GM08714 (cell line): ENCODE results near the gene DNAAF2.

Experiments
- H3K4me3 ChIP-seq: fragments of 200-500 bp; sonication (Bioruptor generic); 2 replicates; pipeline ENCODE4 v1.5.1; 2014; ENCODE audit warnings: mild to moderate bottlenecking, low read length, inconsistent platforms
- ZNF274 ChIP-seq: IDR thresholded peaks from 2 replicates; pipeline ENCODE4 v1.6.1; 2012; ENCODE audit warnings: mild to moderate bottlenecking, low read depth, low read length

DNAAF2 gene

DNA sequence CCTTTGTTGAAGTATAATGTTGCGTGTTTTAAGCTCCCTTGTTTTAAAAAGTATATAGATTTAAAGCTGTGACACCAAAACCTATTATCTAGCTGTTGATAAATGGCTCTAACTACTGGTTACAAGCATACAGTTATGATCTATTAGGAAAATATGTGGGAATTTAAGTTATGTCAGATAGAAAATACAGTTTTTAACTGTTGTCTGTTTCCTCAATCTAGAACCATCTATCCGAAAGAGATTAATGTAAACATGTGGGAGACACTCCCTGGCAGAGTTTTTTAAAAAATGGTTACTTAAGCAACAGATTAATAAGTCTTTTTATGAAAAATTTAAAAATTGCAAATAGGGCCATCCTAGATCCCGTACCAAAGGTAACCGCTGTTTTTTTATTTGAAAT is 22.8 kb downstream of the DNAAF2 start:
- no peak overlapping the region for H3K4me3 ChIP-seq
- TF ChIP-seq ZNF274: no peak

DNA sequence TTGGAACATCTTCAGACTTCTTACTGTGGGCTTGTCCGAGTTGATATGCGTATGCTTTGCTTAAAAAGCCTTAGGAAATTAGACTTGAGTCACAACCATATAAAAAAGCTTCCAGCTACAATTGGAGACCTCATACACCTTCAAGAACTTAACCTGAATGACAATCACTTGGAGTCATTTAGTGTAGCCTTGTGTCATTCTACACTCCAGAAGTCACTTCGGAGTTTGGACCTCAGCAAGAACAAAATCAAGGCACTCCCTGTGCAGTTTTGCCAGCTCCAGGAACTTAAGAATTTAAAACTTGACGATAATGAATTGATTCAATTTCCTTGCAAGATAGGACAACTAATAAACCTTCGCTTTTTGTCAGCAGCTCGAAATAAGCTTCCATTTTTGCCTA is 27.5 kb downstream of the DNAAF2 start:
- no peak for TF ChIP-seq ZNF274
- H3K4me3 ChIP-seq: no peak overlapping the region

DNA sequence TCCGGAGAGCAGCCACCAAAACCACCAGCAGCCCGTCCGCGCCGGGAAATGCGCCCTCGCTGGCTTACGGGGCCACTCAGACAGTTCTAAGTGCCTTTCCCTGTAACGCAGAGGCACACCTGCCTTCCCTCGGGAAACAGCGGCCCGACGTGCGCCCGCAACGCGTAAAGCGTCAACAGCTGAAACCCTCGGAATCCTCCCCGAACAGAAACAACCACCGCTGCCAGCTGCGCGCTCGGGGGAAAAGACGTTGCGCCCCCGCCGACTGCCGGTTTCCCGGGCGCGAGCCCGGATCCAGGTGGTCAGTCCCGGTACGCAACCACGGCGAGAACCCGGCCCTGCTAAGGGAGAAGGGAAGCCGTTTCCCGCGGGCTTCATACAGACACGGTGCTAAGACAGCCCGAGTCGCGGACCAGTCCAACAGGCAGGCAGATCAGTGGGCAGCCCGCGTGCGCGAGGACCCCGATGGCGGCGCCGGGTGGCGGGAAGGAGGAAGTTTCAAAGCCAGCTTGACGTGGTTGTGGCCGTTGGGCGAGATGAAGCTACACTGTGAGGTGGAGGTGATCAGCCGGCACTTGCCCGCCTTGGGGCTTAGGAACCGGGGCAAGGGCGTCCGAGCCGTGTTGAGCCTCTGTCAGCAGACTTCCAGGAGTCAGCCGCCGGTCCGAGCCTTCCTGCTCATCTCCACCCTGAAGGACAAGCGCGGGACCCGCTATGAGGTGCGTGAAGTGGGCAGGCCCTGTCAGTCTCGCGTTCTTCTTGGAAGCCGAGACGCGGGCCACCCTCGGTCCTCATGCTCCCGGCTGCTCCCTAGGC is 36.4 kb downstream of the DNAAF2 start, which contains the start of gene LRR1:
TSS of gene LRR1 (plus strand) at position 456 of the 816 bp plus-strand sequence. CDS start at position 537, 81 bp downstream.
- TF ChIP-seq ZNF274: no peak
- peak within 1 kb of the TSS; percentile 81 for H3K4me3 ChIP-seq

DNA sequence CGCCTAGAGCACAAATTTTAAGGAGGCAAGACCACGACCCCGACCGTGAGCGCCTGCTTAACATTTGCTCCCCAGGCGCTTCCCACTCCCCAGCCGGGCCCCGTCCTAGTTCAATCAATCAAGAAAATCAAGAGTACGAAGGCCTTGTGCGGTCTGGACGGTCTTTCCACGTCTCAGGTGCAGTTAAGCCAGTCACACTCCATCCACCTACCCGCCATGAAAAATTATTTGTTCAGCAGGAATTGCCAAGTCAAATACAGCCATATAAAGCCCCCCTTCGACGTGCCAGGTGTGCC is 36.9 kb downstream of the DNAAF2 start:
- TF ChIP-seq ZNF274: no peak
- H3K4me3 ChIP-seq: peak overlapping the region; percentile 75

DNA sequence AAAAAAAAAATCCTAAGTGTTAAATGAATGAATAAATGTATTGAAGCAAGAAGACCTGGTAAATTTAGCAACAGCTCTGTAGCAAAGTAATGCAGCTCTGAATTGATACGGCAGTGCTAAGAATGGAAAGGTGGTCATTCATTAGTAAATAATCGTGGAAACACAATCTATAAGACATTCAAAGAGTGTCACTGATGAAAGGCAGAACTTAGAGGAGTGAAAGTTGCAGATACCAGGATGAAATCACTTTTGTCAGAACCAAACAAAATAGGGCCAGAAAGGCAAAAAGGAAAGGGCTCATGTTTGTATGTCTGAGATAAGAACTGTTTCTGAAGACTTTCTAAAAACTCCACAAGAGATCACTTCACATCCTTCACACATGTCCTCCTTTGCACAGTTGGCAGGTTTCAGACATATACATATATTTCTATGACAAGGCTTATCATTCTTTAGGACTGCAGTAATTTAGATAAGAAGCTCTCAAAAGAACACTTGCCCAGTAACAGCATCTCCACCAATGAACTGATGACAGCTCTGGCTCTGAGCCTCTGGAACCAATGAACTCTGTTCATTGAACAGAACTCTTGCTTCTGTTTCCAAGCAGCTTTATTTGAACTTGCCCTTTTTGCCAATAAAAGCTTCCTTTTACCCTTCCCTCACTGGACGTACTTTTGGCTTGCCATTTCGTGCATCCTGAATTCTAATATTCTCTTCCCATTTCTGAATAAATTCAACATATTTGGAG is 40.5 kb downstream of the DNAAF2 start:
- TF ChIP-seq ZNF274: no peak
- no peak overlapping the region for H3K4me3 ChIP-seq

DNA sequence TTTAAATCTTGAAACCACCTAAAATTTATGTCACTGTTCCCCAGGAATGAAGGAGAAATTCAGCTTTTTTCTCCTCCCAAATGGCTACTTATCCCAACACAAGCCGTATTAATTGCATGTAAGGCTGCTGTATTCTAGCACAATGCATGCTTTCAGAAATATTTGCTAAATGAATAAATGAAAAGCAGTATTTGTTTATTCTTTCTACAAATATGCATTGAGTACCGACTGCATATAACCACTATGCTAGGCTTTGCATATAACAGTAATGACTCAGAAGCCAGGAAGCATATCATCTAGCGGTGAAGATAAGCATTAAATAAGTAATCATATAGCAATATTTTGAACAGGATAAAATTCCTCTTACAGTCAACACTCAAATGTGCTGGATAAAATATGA is 42.0 kb downstream of the DNAAF2 start:
- no peak overlapping the region for H3K4me3 ChIP-seq
- no peak for TF ChIP-seq ZNF274

DNA sequence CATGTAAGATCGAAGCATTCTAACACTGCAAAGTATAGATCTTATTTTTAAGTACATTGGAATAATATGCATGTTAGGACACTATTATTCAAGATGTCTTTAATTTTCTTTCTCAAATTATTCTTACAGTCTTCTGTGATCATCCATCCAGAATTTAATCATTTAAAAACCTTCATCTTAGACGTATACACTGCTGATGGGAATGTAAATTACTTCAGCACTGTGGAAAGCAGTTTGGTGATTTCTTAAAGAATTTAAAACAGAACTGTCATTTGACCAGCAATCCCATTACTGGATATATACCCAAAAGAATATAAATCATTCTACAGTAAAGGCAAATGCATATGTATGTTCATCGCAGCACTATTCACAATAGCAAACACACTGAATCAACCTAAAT is 45.7 kb downstream of the DNAAF2 start:
- TF ChIP-seq ZNF274: no peak
- no peak overlapping the region for H3K4me3 ChIP-seq

DNA sequence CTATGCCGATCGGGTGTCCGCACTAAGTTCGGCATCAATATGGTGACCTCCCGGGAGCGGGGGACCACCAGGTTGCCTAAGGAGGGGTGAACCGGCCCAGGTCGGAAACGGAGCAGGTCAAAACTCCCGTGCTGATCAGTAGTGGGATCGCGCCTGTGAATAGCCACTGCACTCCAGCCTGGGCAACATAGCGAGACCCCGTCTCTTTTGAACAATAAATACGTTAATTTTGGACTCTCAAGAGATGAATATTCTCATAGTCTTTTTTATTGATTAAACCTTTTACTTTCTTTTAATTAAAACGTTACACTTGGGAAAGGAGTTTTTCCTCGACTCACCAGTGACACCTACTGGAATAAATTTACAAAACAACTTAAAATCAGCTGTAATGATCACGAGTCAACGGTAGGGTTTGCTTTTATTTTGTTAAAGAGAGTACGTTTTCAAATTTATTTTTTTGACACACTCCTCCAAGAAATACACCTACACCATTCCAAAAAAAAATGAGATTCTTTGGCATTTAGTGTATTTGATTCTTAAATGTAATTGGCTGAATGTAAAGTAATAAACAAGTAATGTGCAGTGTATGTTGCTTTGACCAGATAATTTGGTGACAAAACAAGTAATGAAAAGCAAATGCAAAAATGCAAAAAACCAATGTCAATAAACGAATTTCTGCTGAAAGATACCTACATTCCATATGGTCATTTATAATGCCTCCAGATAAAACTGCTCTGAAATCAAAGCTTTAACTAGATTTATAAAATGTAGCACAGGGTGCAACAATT is 48.2 kb downstream of the DNAAF2 start:
- TF ChIP-seq ZNF274: no peak

DNA sequence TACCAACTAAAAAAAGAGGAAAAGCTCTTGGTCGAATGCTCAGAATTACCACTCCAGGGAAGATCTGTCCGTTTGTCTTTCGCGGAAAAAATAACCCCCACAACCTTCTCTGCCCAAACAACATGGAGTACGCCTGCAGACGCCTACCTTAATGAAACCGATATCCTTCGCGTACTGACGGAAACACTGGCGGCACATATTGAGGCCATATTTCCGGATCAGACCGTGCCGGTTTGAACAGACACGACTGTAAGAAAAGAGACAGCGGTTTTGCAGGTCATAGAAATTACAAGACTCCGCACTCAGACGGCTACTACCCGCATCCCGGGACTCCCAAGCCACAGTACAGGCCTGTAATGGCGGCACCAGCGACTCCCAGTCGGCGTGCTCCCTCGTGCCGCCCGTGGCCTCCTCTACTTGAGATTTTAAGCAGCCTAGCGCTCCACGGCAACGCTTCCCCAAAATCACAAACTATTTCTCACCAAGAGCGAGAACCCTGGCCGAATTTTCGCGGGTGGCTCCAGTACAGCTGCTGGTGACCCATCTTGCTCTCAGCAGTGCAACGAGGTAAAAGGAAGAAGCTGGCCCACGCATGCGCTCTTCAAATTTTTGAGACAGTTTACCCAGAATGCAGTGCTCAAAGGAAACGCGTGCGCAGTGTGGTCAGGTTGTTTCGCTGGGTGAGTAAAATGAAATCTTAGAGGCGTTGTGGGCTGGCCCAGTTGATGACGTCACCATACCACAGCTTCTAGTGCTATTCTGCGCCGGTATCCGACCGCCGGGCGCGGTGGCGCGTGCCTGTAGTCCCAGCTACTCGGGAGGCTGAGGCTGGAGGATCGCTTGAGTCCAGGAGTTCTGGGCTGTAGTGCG is 49.0 kb downstream of the DNAAF2 start, which contains the start of gene RPS29:
TSS of gene RPS29 (minus strand) at position 578 of the 870 bp plus-strand sequence. CDS start at position 544, 34 bp downstream.
- no peak for TF ChIP-seq ZNF274
- peak within 1 kb of the TSS; percentile 87 for H3K4me3 ChIP-seq

More for the DNA sequence above, 48.2 kb downstream of the DNAAF2 start:
- H3K4me3 ChIP-seq: peak overlapping the region; percentile 50; the same call in 1 of the 2 replicates

DNA sequence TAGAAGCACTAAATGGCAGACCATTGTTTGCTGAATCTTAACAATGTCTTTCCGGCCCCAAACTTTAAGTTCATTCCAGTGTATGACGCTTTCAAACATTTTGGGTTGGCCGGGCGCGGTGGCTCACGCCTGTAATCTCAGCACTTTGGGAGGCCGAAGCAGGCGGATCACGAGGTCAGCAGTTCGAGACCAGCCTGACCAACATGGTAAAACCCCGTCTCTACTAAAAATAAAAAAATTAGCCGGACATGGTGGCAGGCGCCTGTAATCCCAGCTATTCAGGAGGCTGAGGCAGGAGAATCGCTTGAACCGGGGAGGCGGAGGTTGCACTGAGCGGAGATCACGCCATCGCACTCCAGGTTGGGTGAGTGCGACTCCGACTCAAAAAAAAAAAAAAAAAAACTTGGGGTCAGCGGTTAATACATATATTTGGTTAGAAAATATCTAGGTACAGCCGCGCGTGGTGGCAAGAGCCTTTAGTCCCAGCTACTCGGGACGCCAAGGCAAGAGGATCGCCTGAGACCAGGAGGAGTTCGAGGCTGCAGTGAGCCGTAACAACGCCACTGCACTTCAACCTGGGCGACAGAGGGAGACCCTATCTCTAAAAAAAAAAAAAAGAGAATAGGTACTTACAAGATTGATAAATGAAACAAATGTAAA is 49.9 kb downstream of the DNAAF2 start:
- peak overlapping the region; percentile 87 for H3K4me3 ChIP-seq

DNA sequence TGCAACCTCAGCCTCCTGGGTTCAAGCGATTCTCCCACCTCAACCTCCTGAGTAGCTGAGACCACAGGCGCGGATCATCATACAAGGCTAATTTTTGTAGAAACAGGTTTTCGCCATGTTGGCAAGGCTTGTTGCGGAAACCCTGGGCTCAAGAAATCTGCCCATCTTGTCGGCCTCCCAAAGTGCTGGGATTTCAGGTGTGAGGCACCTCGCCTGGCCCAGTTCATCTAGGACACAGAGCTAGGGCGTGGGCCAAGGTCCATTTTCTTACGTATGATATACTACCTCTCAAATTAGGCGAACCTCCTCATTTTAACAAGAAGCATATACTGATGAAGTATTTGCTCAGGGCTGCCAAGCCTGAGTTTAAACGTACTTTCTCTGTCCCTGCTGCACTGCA is 51.0 kb downstream of the DNAAF2 start:
- no peak for TF ChIP-seq ZNF274
- peak overlapping the region; percentile 87; the same call in 1 of the 2 replicates for H3K4me3 ChIP-seq

DNA sequence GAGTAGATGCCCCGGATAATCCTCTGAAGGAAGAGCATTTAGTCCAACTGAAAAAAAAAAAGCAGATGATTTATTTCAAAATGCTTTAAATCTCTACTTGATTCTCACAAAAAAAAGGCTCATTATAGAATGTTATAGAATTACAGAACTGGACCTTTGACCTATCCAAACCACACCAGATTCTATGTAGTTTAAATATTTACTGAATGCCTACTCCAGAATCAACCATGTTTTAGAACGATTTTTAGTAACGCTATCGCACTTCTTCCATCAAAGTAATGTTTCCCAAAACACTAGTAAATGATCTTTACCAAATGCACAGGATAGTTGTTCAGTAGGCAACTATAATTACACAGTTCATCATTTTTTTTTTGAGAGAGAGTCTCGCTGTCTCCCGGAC is 51.4 kb downstream of the DNAAF2 start:
- peak overlapping the region; percentile 87; the same call in 1 of the 2 replicates for H3K4me3 ChIP-seq

More for the DNA sequence above, 51.4 kb downstream of the DNAAF2 start:
- TF ChIP-seq ZNF274: no peak
